ENCODE results near the gene SLC7A4.

DNA sequence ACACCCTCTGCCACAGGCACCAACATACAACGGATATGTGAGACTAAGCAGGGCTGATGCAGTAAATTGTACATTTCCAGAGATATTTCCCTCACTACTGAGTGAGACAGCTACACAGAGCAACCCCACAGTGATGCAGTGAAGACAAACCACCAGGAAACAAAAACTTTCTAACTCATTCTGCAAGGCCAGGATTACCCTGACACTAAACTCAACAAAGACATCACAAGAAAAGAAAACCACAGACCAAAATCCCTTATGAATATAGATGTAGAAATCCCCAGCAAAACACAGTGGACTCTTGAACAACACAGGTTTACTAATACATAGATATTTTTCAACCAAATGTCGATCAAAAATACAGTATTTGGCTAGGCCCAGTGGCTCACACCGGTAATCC lies 1.5 kb upstream of the SLC7A4 start:
- TF ChIP-seq, protein P1, sequence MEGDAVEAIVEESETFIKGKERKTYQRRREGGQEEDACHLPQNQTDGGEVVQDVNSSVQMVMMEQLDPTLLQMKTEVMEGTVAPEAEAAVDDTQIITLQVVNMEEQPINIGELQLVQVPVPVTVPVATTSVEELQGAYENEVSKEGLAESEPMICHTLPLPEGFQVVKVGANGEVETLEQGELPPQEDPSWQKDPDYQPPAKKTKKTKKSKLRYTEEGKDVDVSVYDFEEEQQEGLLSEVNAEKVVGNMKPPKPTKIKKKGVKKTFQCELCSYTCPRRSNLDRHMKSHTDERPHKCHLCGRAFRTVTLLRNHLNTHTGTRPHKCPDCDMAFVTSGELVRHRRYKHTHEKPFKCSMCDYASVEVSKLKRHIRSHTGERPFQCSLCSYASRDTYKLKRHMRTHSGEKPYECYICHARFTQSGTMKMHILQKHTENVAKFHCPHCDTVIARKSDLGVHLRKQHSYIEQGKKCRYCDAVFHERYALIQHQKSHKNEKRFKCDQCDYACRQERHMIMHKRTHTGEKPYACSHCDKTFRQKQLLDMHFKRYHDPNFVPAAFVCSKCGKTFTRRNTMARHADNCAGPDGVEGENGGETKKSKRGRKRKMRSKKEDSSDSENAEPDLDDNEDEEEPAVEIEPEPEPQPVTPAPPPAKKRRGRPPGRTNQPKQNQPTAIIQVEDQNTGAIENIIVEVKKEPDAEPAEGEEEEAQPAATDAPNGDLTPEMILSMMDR (IDR thresholded peaks at IDR 0.05), result no peak
- TF ChIP-seq POLR2AphosphoS5 (IDR thresholded peaks at IDR 0.05), result no peak
- TF ChIP-seq POLR2A (IDR thresholded peaks at IDR 0.05), result no peak
